Neutrophil (primary cell): ENCODE results near the gene INAFM1.

Experiments
- H3K27ac ChIP-seq: fragments of 200-600 bp; sonication (generic); 2 replicates; pipeline ENCODE4 v1.5.1; 2016; ENCODE audit warnings: mild to moderate bottlenecking, moderate library complexity
- H3K27me3 ChIP-seq: fragments of 200-600 bp; sonication (generic); 2 replicates; pipeline ENCODE4 v1.6.0; 2016; ENCODE audit warnings: mild to moderate bottlenecking
- H3K36me3 ChIP-seq: fragments of 200-600 bp; sonication (generic); 2 replicates; pipeline ENCODE4 v1.5.1; 2017
- H3K4me1 ChIP-seq, 2 experiments: fragments of 200-600 bp in 1 of 2; sonication (generic) in 1 of 2; 1 replicate in 1 of 2; 2 replicates in 1 of 2; pipeline versions ENCODE4 v1.5.1 to v1.6.1; 2013 to 2016; ENCODE audit warnings: low read depth in 1 of 2, low read length in 1 of 2, mild to moderate bottlenecking in 1 of 2, moderate library complexity in 1 of 2; ENCODE audit not compliant: control insufficient read depth in 1 of 2, insufficient read depth in 1 of 2
- H3K4me3 ChIP-seq, 2 experiments: fragments of 200-600 bp in 1 of 2; sonication (generic) in 1 of 2; 1 replicate in 1 of 2; 2 replicates in 1 of 2; pipeline ENCODE4 v1.5.1; 2013 to 2016; ENCODE audit warnings: low read depth in 1 of 2, low read length in 1 of 2, mild to moderate bottlenecking in 1 of 2, moderate library complexity in 1 of 2
- H3K9me3 ChIP-seq: fragments of 200-600 bp; sonication (generic); 2 replicates; pipeline ENCODE4 v1.5.1; 2016
- CTCF ChIP-seq: fragments of 200-600 bp; sonication (generic); IDR thresholded peaks from 2 replicates; pipeline ENCODE4 v1.5.1; 2016; ENCODE audit warnings: antibody characterized with exemption

INAFM1 gene

GRCh38 chr19:47269596-47269995, 5.1 kb upstream of the INAFM1 start:
- H3K9me3 ChIP-seq, result no peaks in the 10 kb centered on the region
- no peaks in the 10 kb centered on the region for H3K27me3 ChIP-seq
- no peak overlapping the region for H3K27ac ChIP-seq
- H3K4me3 ChIP-seq, result no peak overlapping the region
- no peak for TF ChIP-seq CTCF
- peaks cover 23 to 28% of the 10 kb centered on the region in 2 experiments for H3K4me1 ChIP-seq
- H3K36me3 ChIP-seq, result peaks cover 71% of the 10 kb centered on the region

- H3K9me3 ChIP-seq, result no peaks in the 10 kb centered on the region
- H3K27me3 ChIP-seq, result peaks cover 2% of the 10 kb centered on the region
- H3K4me3 ChIP-seq, result no peak overlapping the region
- H3K27ac ChIP-seq, result no peak overlapping the region
- peaks cover 63% of the 10 kb centered on the region for H3K36me3 ChIP-seq
- peaks cover 29 to 33% of the 10 kb centered on the region in 2 experiments for H3K4me1 ChIP-seq
- TF ChIP-seq CTCF, result no peak
These were observed 4.3 kb upstream of the INAFM1 start for GRCh38 chr19:47270408-47270807.

GRCh38 chr19:47271949-47272348, 2.7 kb upstream of the INAFM1 start:
- Histone ChIP-seq H3K9me3 (no peaks in the 10 kb centered on the region), H3K36me3 (peaks cover 47% of the 10 kb centered on the region), H3K27me3 (peaks cover 5% of the 10 kb centered on the region), H3K4me3 (no peak overlapping the region), H3K4me1 (peaks cover 34 to 41% of the 10 kb centered on the region in 2 experiments), H3K27ac (peak overlapping the region; percentile 97)
- TF ChIP-seq CTCF, result no peak

- H3K9me3 ChIP-seq, result no peaks in the 10 kb centered on the region
- peaks cover 5% of the 10 kb centered on the region for H3K27me3 ChIP-seq
- H3K36me3 ChIP-seq, result peaks cover 40% of the 10 kb centered on the region
- peak overlapping the region; percentile 62 to 72 for H3K4me3 ChIP-seq
- TF ChIP-seq CTCF, result no peak
- H3K4me1 ChIP-seq, result peaks cover 34 to 41% of the 10 kb centered on the region in 2 experiments
- H3K27ac ChIP-seq, result peak overlapping the region; percentile 97
These were observed 2.0 kb upstream of the INAFM1 start for GRCh38 chr19:47272448-47273312.

GRCh38 chr19:47273313-47274070, 1.2 kb upstream of the INAFM1 start:
- Histone ChIP-seq H3K27ac (peak overlapping the region; percentile 97), H3K27me3 (peaks cover 5% of the 10 kb centered on the region), H3K36me3 (peaks cover 32% of the 10 kb centered on the region), H3K9me3 (no peaks in the 10 kb centered on the region), H3K4me3 (peak overlapping the region; percentile 62 to 72), H3K4me1 (peaks cover 34 to 41% of the 10 kb centered on the region in 2 experiments)
- TF ChIP-seq CTCF, result no peak
